GM19467 (cell line): ENCODE data around the gene PAK6.

Experiments
- ATAC-seq: cut with Tn5 transposase; IDR thresholded peaks from one replicate; pipeline ENCODE4 v1.9.1; 2021; ENCODE audit warnings: mild to moderate bottlenecking, moderate library complexity; ENCODE audit not compliant: unreplicated experiment

Gene PAK6

GRCh38 chr15:40238532-40239403 is at the start of gene PAK6:
Gene PAK6, plus strand, starts transcription at chr15:40239063. Its CDS starts 25,723 bp downstream, at chr15:40264786.
- ATAC-seq = no peak

- no peak for ATAC-seq
Observed at GRCh38 chr15:40190591-40190990, 48.3 kb upstream of the PAK6 start.

GRCh38 chr15:40192942-40193341 is 45.9 kb upstream of the PAK6 start:
- ATAC-seq = no peak

- ATAC-seq = no peak
Observed at GRCh38 chr15:40197434-40197833, 41.4 kb upstream of the PAK6 start.

GRCh38 chr15:40198355-40199085 is 40.3 kb upstream of the PAK6 start:
- no peak for ATAC-seq

GRCh38 chr15:40204100-40204499 is 34.8 kb upstream of the PAK6 start:
- no peak for ATAC-seq

- no peak for ATAC-seq
Observed at GRCh38 chr15:40217166-40217824, 21.6 kb upstream of the PAK6 start.

GRCh38 chr15:40219801-40220200 is 19.1 kb upstream of the PAK6 start:
- ATAC-seq = no peak

- no peak for ATAC-seq
Observed at GRCh38 chr15:40222131-40222530, 16.7 kb upstream of the PAK6 start.

- ATAC-seq = no peak
Observed at GRCh38 chr15:40226736-40227135, 12.1 kb upstream of the PAK6 start.

GRCh38 chr15:40229316-40229715 is 9.5 kb upstream of the PAK6 start:
- no peak for ATAC-seq

GRCh38 chr15:40229956-40230355 is 8.9 kb upstream of the PAK6 start:
- ATAC-seq = no peak

- ATAC-seq = no peak
Observed at GRCh38 chr15:40232625-40233070, 6.2 kb upstream of the PAK6 start.

- ATAC-seq = no peak
Observed at GRCh38 chr15:40233727-40234577, 4.9 kb upstream of the PAK6 start.

- ATAC-seq = no peak
Observed at GRCh38 chr15:40234783-40235182, 4.1 kb upstream of the PAK6 start.

GRCh38 chr15:40235201-40235885 is 3.5 kb upstream of the PAK6 start:
- no peak for ATAC-seq

GRCh38 chr15:40239404-40239692 is 485 bp downstream of the PAK6 start:
- ATAC-seq = no peak

GRCh38 chr15:40239693-40240618 is 1.1 kb downstream of the PAK6 start:
- ATAC-seq = no peak

- ATAC-seq = no peak
Observed at GRCh38 chr15:40240619-40241221, 1.9 kb downstream of the PAK6 start.
